GM12872 (cell line): ENCODE data around the gene ACTL9.

Experiments used
- CTCF ChIP-seq: IDR thresholded peaks from 3 replicates; pipeline ENCODE4 v1.5.1; 2011; ENCODE audit warnings: low read depth, mild to moderate bottlenecking, low read length, moderate library complexity; ENCODE audit not compliant: insufficient read depth

ACTL9 gene

DNA sequence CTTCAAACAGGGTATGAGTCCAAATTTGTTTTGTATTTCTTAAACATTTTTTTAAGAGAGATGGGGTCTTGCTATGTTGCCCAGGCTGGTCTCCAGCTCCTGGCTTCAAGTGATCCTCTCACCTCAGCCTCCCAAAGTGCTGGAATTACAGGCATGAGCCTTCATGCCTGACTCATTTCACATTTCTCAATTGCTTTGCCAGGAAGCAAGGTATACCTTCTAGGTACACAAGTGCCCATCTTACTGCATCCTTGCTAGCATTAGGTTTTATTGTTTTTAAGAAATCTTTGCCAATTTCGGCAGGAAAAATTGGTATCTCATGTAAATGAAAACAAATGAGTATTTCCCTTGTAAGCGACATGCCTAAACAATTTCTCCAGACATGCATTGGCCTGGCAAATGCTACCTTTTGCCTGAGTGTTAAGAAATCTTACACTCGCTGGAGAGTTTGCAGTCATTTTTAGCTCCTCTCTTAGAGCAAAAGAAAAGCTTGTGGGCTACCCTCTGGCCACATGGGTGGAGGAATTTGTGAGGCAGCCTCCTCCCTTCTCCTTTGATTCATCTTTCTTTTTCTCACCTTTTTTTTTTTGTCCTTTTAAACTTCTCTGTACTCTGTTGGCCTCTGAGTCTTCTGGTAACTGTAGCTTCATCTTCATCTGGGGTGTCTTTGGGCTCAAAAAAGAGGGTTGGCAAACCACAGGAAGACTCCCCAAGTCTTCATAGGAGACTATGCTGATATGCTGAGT, 33.0 kb downstream of the ACTL9 start:
- TF ChIP-seq CTCF: no peak

- no peak for TF ChIP-seq CTCF
Observed at GRCh38 chr19:8664671-8665057, 33.9 kb downstream of the ACTL9 start.

- TF ChIP-seq CTCF: no peak
Observed at GRCh38 chr19:8663920-8664670, 34.5 kb downstream of the ACTL9 start.

- TF ChIP-seq CTCF: no peak
Observed at GRCh38 chr19:8662263-8662662, 36.3 kb downstream of the ACTL9 start.

DNA sequence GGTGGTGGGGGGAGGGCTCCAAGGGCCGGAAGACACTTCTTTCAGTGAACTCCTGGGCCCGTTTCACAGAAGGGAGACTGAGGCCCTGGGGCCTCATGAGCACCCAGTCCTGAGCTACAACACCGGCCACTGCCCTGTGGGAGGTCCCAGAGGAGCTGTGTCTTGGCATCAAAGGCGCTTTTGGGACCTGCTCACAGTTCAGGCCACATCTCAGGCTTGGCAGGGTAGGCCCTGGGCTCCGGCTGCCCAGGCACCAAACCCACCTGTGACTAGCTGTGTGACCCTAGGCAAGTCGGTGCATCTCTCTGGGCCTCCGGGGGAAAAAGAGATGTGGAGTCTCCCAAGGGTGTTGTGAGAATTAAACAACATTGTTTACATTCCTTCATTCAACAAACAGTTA, 38.7 kb downstream of the ACTL9 start:
- no peak for TF ChIP-seq CTCF

DNA sequence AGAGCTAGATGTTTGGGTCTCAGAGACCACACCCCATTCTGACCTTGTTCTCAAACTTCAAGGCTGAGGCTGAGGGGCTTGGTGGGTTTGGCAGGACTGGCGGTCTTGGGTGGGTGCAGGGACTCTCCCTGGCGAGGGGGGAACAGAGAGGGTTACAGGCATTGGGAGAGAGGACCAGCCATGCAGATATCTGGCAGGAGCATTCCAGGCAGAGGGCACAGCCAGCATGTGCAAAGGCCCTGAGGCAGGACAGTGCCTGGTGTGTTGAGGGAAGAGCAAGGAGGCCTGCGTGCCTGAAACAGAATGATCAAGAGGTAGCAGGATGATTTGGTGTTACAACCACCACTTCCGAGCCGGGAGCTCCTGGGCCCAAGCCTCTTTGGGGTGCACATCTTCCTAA, 40.7 kb downstream of the ACTL9 start:
- no peak for TF ChIP-seq CTCF

GRCh38 chr19:8655340-8655709, 43.3 kb downstream of the ACTL9 start:
- no peak for TF ChIP-seq CTCF
